Sigmoid colon (tissue), 4 donors: ENCODE measurements around the gene NR1H2.
"Not testable (repeated sequence)": the region's sequence is repeated elsewhere in the genome, so short reads cannot be mapped to it uniquely, and the experiment has no call there.

Experiments
- EP300 ChIP-seq, 4 donors: sonication (generic); formaldehyde crosslinking; IDR thresholded peaks; one replicate each; pipeline ENCODE4 v1.6.1; 2017; ENCODE audit warnings: antibody characterized with exemption in 4 of 4
- POLR2AphosphoS5 ChIP-seq, 4 donors: sonication (generic); formaldehyde crosslinking; IDR thresholded peaks; one replicate each; pipeline ENCODE4 v1.6.1; 2017; ENCODE audit warnings: antibody characterized with exemption in 4 of 4
- TF ChIP-seq, protein P1 (sequence below), 4 experiments: fragments of 450-650 bp in 3 of 4; fragments of 200-600 bp in 1 of 4; IDR thresholded peaks; one replicate each; pipeline ENCODE4 v1.5.1; 2016 to 2019; ENCODE audit warnings: antibody characterized with exemption in 4 of 4, mild to moderate bottlenecking in 3 of 4, moderate library complexity in 2 of 4

- TF ChIP-seq POLR2AphosphoS5, EP300 (IDR thresholded peaks at IDR 0.05): not testable (repeated sequence)
- TF ChIP-seq, protein P1, sequence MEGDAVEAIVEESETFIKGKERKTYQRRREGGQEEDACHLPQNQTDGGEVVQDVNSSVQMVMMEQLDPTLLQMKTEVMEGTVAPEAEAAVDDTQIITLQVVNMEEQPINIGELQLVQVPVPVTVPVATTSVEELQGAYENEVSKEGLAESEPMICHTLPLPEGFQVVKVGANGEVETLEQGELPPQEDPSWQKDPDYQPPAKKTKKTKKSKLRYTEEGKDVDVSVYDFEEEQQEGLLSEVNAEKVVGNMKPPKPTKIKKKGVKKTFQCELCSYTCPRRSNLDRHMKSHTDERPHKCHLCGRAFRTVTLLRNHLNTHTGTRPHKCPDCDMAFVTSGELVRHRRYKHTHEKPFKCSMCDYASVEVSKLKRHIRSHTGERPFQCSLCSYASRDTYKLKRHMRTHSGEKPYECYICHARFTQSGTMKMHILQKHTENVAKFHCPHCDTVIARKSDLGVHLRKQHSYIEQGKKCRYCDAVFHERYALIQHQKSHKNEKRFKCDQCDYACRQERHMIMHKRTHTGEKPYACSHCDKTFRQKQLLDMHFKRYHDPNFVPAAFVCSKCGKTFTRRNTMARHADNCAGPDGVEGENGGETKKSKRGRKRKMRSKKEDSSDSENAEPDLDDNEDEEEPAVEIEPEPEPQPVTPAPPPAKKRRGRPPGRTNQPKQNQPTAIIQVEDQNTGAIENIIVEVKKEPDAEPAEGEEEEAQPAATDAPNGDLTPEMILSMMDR (IDR thresholded peaks at IDR 0.05): not testable (repeated sequence)
These were observed 46.3 kb upstream of the NR1H2 start for GRCh38 chr19:50329926-50330294.
